Endothelial cell of umbilical vein (primary cell): ENCODE measurements around the gene AIRE. TPM values are rescaled to one million over a fixed set of nuclear protein-coding genes. Genes with fewer than 3 reads are reported as not detected.
"Not testable (repeated sequence)": the region's sequence is repeated elsewhere in the genome, so short reads cannot be mapped to it uniquely, and the experiment has no call there.

Source experiments
- BruUV-seq: library from RNA; stranded (reverse); fragments of 400-500 nt; replicated peaks from 2 replicates; lab custom pipeline; 2021; lab: Mats Ljungman, UMichigan
- CTCF ChIA-PET: fragments of 300-600, 350-600 bp; sonication (Branson Sonifier 250); formaldehyde crosslinking; loops from one replicate; lab custom pipeline; 2021; ENCODE audit warnings: antibody characterized with exemption, inconsistent platforms; lab: Charles Lee
- POLR2A ChIA-PET: fragments of 300-600, 350-600 bp; sonication (Branson Sonifier 250); formaldehyde crosslinking; loops from one replicate; lab custom pipeline; 2021; ENCODE audit warnings: antibody characterized with exemption, inconsistent platforms; lab: Charles Lee
- DNase-seq: peaks from one replicate; pipeline ENCODE4 v3.0.0-alpha.2; 2011; ENCODE audit warnings: low read depth, low spot score
- FAIRE-seq: peaks from 2 replicates; lab custom pipeline; 2011; peaks lifted over from hg19 to GRCh38; lab: Jason Lieb, UNC
- H2AFZ ChIP-seq: 2 replicates; pipeline ENCODE4 v1.6.0; 2012; ENCODE audit warnings: low read depth, low read length, control low read depth, inconsistent platforms
- H3K27ac ChIP-seq: 2 replicates; pipeline ENCODE4 v1.5.1; 2011; ENCODE audit warnings: low read depth, mild to moderate bottlenecking, control low read depth, low read length, moderate library complexity; ENCODE audit not compliant: insufficient read depth
- H3K27me3 ChIP-seq, 2 experiments: 2 replicates each; pipeline versions ENCODE4 v1.6.0 to v1.6.1; 2011; ENCODE audit warnings: low read length in 2 of 2, mixed read lengths in 1 of 2; ENCODE audit not compliant: control insufficient read depth in 2 of 2, insufficient read depth in 2 of 2
- H3K36me3 ChIP-seq, 2 experiments: 2 replicates in 1 of 2; 3 replicates in 1 of 2; pipeline ENCODE4 v1.5.1; 2011; ENCODE audit warnings: low read length in 2 of 2, mild to moderate bottlenecking in 1 of 2, moderate library complexity in 1 of 2; ENCODE audit not compliant: control insufficient read depth in 2 of 2, insufficient read depth in 2 of 2; ENCODE audit errors: extremely low read depth in 1 of 2
- H3K4me1 ChIP-seq: 3 replicates; pipeline ENCODE4 v1.5.1; 2011; ENCODE audit warnings: mild to moderate bottlenecking, low read length; ENCODE audit not compliant: control insufficient read depth, insufficient read depth; ENCODE audit errors: extremely low read depth
- H3K4me2 ChIP-seq: 2 replicates; pipeline ENCODE4 v1.6.1; 2011; ENCODE audit warnings: low read length, control low read depth, mixed read lengths; ENCODE audit not compliant: insufficient read depth
- H3K4me3 ChIP-seq, 3 experiments: fragments of 200-600 bp in 1 of 3; sonication (generic), shearing (Covaris generic) in 1 of 3; replicated peaks in 1 of 3; 2 replicates each; pipeline ENCODE4 v1.5.1; 2011 to 2016; ENCODE audit warnings: control low read depth in 3 of 3, low read length in 3 of 3, mild to moderate bottlenecking in 2 of 3, inconsistent platforms in 1 of 3, low read depth in 1 of 3, moderate library complexity in 1 of 3; ENCODE audit not compliant: insufficient read depth in 1 of 3
- H3K79me2 ChIP-seq: 2 replicates; pipeline ENCODE4 v1.6.0; 2012; ENCODE audit warnings: low read length, inconsistent platforms; ENCODE audit not compliant: control insufficient read depth, insufficient read depth
- H3K9ac ChIP-seq: replicated peaks from 2 replicates; pipeline ENCODE3; 2011; ENCODE audit warnings: low read length, control low read depth; ENCODE audit not compliant: insufficient read depth; ENCODE audit errors: extremely low read depth
- H3K9me1 ChIP-seq: replicated peaks from 3 replicates; pipeline ENCODE4 v1.6.0; 2011; ENCODE audit warnings: mild to moderate bottlenecking, low read length; ENCODE audit not compliant: control insufficient read depth, insufficient read depth; ENCODE audit errors: extremely low read depth
- H3K9me3 ChIP-seq: replicated peaks from 2 replicates; pipeline ENCODE4 v1.5.1; 2012; ENCODE audit warnings: low read length, inconsistent platforms; ENCODE audit not compliant: control insufficient read depth, insufficient read depth
- H4K20me1 ChIP-seq: replicated peaks from 2 replicates; pipeline ENCODE3; 2011; ENCODE audit warnings: mild to moderate bottlenecking, low read length; ENCODE audit not compliant: control insufficient read depth, insufficient read depth; ENCODE audit errors: extremely low read depth
- GATA2 ChIP-seq: IDR thresholded peaks from 2 replicates; pipeline ENCODE4 v1.7.0; 2011; ENCODE audit warnings: low read depth, mild to moderate bottlenecking, moderate library complexity, mixed read lengths, low read length; ENCODE audit not compliant: insufficient read length, insufficient read depth
- JUN ChIP-seq: IDR thresholded peaks from 2 replicates; pipeline ENCODE4 v1.6.1; 2011; ENCODE audit warnings: borderline replicate concordance, low read depth; ENCODE audit not compliant: insufficient read length, insufficient read depth
- POLR2A ChIP-seq: IDR thresholded peaks from 2 replicates; pipeline ENCODE4 v1.6.1; 2012; ENCODE audit warnings: low read depth, mild to moderate bottlenecking, control low read depth, low read length
- POLR2AphosphoS5 ChIP-seq: IDR thresholded peaks from 2 replicates; pipeline ENCODE4 v1.6.1; 2012; ENCODE audit warnings: low read depth, mild to moderate bottlenecking, control low read depth, low read length, moderate library complexity; ENCODE audit not compliant: insufficient read depth
- dilution Hi-C: fragments of 300-500 bp; cut with MboI; formaldehyde crosslinking; loops from one replicate; pipeline ENCODE4 v1.15.0; 2019; ENCODE audit warnings: low sequenced_read_pairs; ENCODE audit not compliant: extremely low pct_ligation_motif_present
- intact Hi-C: fragments of 100-400 bp; cut with micrococcal nuclease; formaldehyde crosslinking; loops from one replicate; pipeline ENCODE4 v1.10.0; 2022
- polyA plus RNA-seq, 4 experiments: library from polyadenylated mRNA; depleted of rRNA in 3 of 4; stranded (reverse) in 3 of 4; unstranded in 1 of 4; fragments of >200 nt; gene quantifications; 2 replicates each; pipeline versions ENCODE4 v1.2.1 to v1.2.3, GENCODE V29; 2011 to 2012; ENCODE audit warnings: missing spikeins in 1 of 4
- total RNA-seq: library from RNA; stranded (reverse); gene quantifications from 2 replicates; pipeline ENCODE4 v1.2.3, GENCODE V29; 2021

Gene AIRE
- total and polyA plus RNA-seq, 2 donors (not counting 3 experiments of a cell fraction or from before 2014, with no cell fraction given): 0.04 to 0.11 TPM

GRCh38 chr21:44338971-44339910 lies 53.6 kb downstream of the AIRE start, which contains the start of gene CFAP410:
Gene CFAP410 (minus strand): TSS chr21:44339390. CDS start chr21:44339194, 196 bp downstream.
- peak; percentile 96 for FAIRE-seq
- CTCF ChIA-PET: interaction anchor here (0.9 to 2.5 kb wide), 5 partner anchors 16 to 454 kb away, joined by 3 to 7 read pairs (median 4); no protein-coding TSS in a partner anchor

GRCh38 chr21:44341726-44342458 lies 56.2 kb downstream of the AIRE start:
- H3K9me1 ChIP-seq, CTCF ChIA-PET, BruUV-seq, H2AFZ ChIP-seq, H3K4me2 ChIP-seq, POLR2A ChIA-PET, H3K36me3 ChIP-seq, FAIRE-seq, H3K4me3 ChIP-seq, H3K9ac ChIP-seq, dilution Hi-C loops, H3K9me3 ChIP-seq, DNase-seq, H3K79me2 ChIP-seq, H3K27me3 ChIP-seq, H4K20me1 ChIP-seq, H3K27ac ChIP-seq: not testable (repeated sequence)
- H3K4me1 ChIP-seq: peaks cover 14% of the 10 kb centered on the region
- intact Hi-C loops: loop anchor here (10.0 kb wide), 1 partner anchor 113 kb away; the partner anchor contains the start of gene LRRC3

More at GRCh38 chr21:44338971-44339910, 53.6 kb downstream of the AIRE start, which contains the start of gene CFAP410:
- peak within 1 kb of the TSS; percentile 92 for H3K27ac ChIP-seq
- H3K4me3 ChIP-seq: peak within 1 kb of the TSS; percentile 63 to 87 (median 82)
- no peaks in the 10 kb centered on the region for H3K79me2 ChIP-seq
- TF ChIP-seq POLR2AphosphoS5: peak; percentile 89
- TF ChIP-seq POLR2A: peak; percentile 82
- TF ChIP-seq GATA2: no peak
- TF ChIP-seq JUN: no peak
- no peaks in the 10 kb centered on the region for H3K36me3 ChIP-seq
- no peaks in the 10 kb centered on the region for H3K9me3 ChIP-seq
- POLR2A ChIA-PET: no interaction called here
- DNase-seq: peak; percentile 96
- no peaks in the 10 kb centered on the region for H3K9me1 ChIP-seq
- intact Hi-C loops (loop anchor here (1.0 kb wide), 1 partner anchor 140 kb away; no protein-coding TSS in a partner anchor), dilution Hi-C loops (no loop called here)
- TSS peak; percentile 88 for BruUV-seq
- H3K9ac ChIP-seq: peak within 1 kb of the TSS; percentile 94
- H3K4me1 ChIP-seq: peaks cover 14% of the 10 kb centered on the region
- H3K4me2 ChIP-seq: peak within 1 kb of the TSS; percentile 99
- peak within 1 kb of the TSS; percentile 93 for H2AFZ ChIP-seq
- no peaks in the 10 kb centered on the region for H4K20me1 ChIP-seq
- H3K27me3 ChIP-seq: no peaks in the 10 kb centered on the region

- POLR2A ChIA-PET, H4K20me1 ChIP-seq, BruUV-seq, H3K9ac ChIP-seq, H3K27ac ChIP-seq, H3K9me1 ChIP-seq, H3K9me3 ChIP-seq, H3K79me2 ChIP-seq, H3K4me2 ChIP-seq, CTCF ChIA-PET, H3K4me3 ChIP-seq, DNase-seq, H3K36me3 ChIP-seq, dilution Hi-C loops, FAIRE-seq, H3K27me3 ChIP-seq, H2AFZ ChIP-seq: not testable (repeated sequence)
- intact Hi-C loops: loop anchor here (10.0 kb wide), 1 partner anchor 112 kb away; the partner anchor contains the start of gene LRRC3
- H3K4me1 ChIP-seq: peaks cover 13% of the 10 kb centered on the region
Observed at GRCh38 chr21:44342981-44343380, 57.3 kb downstream of the AIRE start.
